Lower leg skin (tissue), 4 donors: Measurements from ENCODE around the gene AKNAD1. TPM values are rescaled to one million over a fixed set of nuclear protein-coding genes. Genes with fewer than 3 reads are reported as not detected.

Experiments
- DNase-seq, 2 donors: peaks; one replicate each; pipeline ENCODE4 v3.0.0-alpha.2; 2019; ENCODE audit warnings: low spot score in 2 of 2
- H3K4me3 ChIP-seq: fragments of 200-600 bp; sonication (generic); 2 replicates; pipeline ENCODE4 v1.5.1; 2017; ENCODE audit warnings: mild to moderate bottlenecking, low read depth; ENCODE audit not compliant: poor library complexity, severe bottlenecking
- POLR2A ChIP-seq, 2 donors: fragments of 450-650 bp; IDR thresholded peaks; one replicate each; pipeline ENCODE4 v1.6.1; 2016 to 2017; ENCODE audit warnings: antibody characterized with exemption in 2 of 2, mild to moderate bottlenecking in 1 of 2, moderate library complexity in 1 of 2
- WGBS, 2 donors: methylation state at CpG; one replicate each; pipeline ENCODE4 v1.1.5; 2018; 5-methylcytosine and 5-hydroxymethylcytosine counted together
- intact Hi-C: fragments of 100-400 bp; cut with DNase I; formaldehyde crosslinking; loops from one replicate; pipeline ENCODE4 v1.15.0; 2023; ENCODE audit warnings: low total_unique reads
- total RNA-seq, 4 donors: library from RNA; depleted of rRNA; stranded (reverse); fragments of >200 nt; gene quantifications; one replicate each; pipeline ENCODE4 v1.1.0, GENCODE V29; 2016
- TF ChIP-seq, protein P1 (sequence below), 3 donors: fragments of 450-650 bp; IDR thresholded peaks; one replicate each; pipeline ENCODE4 v1.5.1; 2016; ENCODE audit warnings: antibody characterized with exemption in 3 of 3, mild to moderate bottlenecking in 3 of 3, moderate library complexity in 2 of 3

AKNAD1 gene
- total RNA-seq, 4 donors from 2014 or later, result 2.8 to 5.5 (median 3.5) TPM

DNA sequence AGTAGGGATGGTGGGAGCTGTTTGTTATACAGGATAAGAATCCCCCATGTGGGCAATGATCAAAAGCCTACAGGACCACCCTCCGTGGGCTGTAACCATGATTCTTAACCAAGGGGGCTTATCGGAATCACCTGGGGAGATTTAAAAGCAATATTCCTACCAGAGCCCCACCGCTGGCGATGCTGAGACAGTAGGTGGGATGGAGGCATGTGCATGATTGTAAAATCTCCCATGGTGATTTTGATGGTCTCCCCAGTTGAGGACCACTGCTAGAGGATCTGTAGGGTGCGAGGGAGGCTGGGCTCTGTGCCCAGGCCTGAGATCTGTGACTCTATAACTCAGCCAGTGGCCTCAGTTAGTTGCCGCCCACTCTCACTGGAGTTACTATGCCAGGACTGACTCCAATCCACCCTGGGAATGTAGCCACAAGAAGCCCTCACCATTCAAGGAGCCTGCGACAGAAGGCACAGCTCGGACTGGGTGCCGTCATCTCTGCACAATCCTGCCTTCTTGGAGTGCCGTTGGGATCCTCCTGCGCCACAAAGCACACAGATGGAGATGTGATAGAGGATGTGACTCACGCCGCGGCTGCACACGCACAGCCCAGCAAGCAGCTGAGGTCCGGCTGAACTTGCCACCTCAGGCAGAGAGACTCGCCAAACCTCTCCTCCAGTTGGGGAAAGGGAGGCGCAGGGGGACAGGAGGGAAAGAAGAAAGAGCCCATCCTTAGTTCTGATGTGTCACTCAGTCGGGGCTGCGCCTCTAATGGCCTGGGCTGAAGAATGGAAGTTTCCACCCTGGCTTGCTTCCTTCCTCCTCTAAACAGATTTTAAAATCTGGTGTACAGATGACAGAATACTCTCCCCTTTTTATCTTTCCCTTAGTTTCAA lies 26.5 kb downstream of the AKNAD1 start:
- no peak overlapping the region for H3K4me3 ChIP-seq
- TF ChIP-seq, protein P1, sequence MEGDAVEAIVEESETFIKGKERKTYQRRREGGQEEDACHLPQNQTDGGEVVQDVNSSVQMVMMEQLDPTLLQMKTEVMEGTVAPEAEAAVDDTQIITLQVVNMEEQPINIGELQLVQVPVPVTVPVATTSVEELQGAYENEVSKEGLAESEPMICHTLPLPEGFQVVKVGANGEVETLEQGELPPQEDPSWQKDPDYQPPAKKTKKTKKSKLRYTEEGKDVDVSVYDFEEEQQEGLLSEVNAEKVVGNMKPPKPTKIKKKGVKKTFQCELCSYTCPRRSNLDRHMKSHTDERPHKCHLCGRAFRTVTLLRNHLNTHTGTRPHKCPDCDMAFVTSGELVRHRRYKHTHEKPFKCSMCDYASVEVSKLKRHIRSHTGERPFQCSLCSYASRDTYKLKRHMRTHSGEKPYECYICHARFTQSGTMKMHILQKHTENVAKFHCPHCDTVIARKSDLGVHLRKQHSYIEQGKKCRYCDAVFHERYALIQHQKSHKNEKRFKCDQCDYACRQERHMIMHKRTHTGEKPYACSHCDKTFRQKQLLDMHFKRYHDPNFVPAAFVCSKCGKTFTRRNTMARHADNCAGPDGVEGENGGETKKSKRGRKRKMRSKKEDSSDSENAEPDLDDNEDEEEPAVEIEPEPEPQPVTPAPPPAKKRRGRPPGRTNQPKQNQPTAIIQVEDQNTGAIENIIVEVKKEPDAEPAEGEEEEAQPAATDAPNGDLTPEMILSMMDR (IDR thresholded peaks at IDR 0.05), result no peak
- TF ChIP-seq POLR2A (IDR thresholded peaks at IDR 0.05), result no peak
- intact Hi-C loops, result no loop called here
- peak; percentile 73 to 93 for DNase-seq
- 26 to 37% methylated on average over 20 of the region's 20 CpGs for WGBS, 2 donors

DNA sequence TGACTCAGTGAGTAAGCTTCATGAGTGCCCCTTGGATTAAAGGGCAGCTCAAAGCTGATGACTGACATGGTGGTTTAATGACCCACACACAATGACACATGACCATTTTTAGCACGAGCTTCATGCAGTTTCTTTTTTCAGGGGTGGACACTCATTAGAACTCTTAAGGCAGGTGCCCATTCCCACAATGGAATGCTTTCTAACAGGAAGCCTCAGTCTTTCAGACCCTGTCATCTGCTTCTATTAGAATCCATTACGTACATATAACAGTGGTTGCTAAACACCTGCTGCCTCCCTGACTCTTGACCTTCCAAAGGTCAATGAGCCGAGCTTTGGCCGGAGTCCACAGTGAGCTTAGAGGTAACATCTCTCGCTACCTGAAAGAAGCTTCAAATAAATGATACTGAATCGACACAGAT lies 27.4 kb downstream of the AKNAD1 start:
- no peak for TF ChIP-seq POLR2A (IDR thresholded peaks at IDR 0.05)
- TF ChIP-seq, protein P1 (IDR thresholded peaks at IDR 0.05), result no peak
- peak in 1 of 2 donors; percentile 79 for DNase-seq
- no peak overlapping the region for H3K4me3 ChIP-seq
- intact Hi-C loops, result loop anchor here (5.0 to 10.0 kb wide), 2 partner anchors 63 to 315 kb away; no protein-coding TSS in a partner anchor
- WGBS, 2 donors, result 57 to 60% methylated on average over 6 of the region's 6 CpGs

DNA sequence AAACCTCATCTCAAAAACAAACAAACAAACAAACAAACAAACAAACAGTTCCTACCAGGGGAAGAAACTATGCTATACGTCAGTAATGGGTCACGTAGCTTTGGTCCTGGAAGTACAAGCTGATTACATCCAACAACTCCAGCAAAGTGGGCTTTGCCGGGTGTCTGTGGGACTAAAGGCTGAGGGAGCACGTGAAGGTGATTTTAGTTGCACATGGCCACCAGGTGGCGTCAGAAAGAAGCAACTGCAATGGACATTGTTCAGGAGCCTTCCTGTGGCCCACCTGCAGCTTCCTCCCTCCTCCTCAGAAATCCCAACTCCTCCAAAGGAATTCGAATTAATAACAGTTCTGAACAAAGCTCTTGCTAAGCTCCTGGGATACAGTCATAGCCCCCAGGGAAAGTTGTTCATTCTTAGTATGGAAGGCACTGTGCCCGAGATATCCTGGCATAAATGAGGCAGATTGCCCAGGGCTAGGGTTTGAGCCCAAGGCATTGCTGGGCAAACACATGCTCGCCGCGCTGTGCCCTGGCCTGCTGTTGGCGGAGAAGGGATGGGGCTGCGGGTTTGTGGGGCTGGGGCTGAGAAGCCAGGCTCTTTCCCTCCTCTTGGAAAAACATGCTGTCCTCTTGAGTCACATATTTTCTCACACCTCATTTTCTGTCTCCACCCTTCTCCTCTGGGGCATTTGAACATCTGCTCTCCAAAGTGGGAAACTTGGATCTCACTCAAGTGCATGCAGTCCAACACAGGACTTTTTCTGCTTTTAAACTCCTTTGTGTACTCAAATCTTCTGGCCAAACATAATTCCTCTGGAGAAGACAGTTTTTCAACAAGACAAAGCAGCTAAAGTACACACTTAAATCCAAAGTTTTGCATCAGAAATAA lies 28.6 kb downstream of the AKNAD1 start:
- 8 to 13% methylated on average over 12 of the region's 12 CpGs for WGBS, 2 donors
- intact Hi-C loops, result loop anchor here (5.0 to 10.0 kb wide), 2 partner anchors 64 to 314 kb away; no protein-coding TSS in a partner anchor
- H3K4me3 ChIP-seq, result no peak overlapping the region
- TF ChIP-seq, protein P1 (IDR thresholded peaks at IDR 0.05), result peak in 1 of 3 donors; percentile 31
- no peak for TF ChIP-seq POLR2A (IDR thresholded peaks at IDR 0.05)
- DNase-seq, result peak; percentile 84 to 96

DNA sequence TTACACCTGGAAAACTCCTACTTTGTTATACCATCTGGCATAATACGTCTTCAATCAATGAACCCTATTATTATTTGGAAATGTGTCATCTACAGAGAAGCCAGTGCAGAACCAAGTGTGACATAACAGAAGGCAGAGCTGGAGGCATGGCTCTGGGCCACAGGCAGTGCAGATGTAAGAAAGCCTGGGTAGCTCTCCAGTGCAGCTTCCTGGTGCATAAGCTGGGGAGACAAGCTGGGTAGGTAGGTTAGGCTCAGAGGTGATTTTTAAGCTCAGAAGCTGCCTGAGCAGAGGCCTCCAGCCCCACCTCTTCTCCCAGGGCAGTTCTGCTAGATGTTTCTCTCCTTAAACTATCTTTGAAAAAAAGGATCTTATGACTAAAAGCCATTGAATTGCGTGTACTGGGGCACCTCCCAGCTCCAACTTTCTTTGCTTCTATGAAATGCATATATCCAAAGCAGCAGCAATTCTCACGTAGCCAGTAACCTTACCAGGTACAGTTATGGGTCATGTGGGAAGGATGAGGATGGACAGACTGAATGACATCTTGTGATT lies 30.7 kb downstream of the AKNAD1 start:
- no peak overlapping the region for H3K4me3 ChIP-seq
- WGBS, 2 donors, result 47 to 50% methylated on average over 3 of the region's 3 CpGs
- TF ChIP-seq, protein P1 (IDR thresholded peaks at IDR 0.05), result no peak
- no peak for TF ChIP-seq POLR2A (IDR thresholded peaks at IDR 0.05)

DNA sequence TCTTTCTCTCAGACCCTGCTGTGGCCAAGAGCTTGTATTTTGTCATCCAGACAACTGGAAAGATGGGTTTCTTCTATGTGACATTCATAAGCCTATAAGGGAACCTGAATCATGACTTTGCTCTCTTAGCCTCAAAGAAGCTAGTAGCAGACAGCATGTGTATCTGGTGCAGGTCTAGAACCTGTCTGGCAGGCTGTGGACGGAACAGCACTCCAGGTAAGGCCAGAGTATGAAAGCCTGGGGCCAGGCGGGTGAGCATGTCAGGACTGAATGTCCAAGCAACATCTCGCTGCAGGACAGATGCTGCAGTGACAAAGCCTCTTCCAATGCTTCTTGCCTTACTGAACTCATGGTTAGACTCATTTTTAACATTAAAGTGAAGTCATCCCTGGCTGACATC lies 32.8 kb downstream of the AKNAD1 start:
- WGBS, 2 donors, result 64 to 65% methylated on average over 3 of the region's 3 CpGs
- DNase-seq, result no peak
- TF ChIP-seq, protein P1 (IDR thresholded peaks at IDR 0.05), result no peak
- no peak for TF ChIP-seq POLR2A (IDR thresholded peaks at IDR 0.05)
- intact Hi-C loops, result loop anchor here (10.0 kb wide), 1 partner anchor 309 kb away; no protein-coding TSS in a partner anchor
- no peak overlapping the region for H3K4me3 ChIP-seq

More for the DNA sequence above, 30.7 kb downstream of the AKNAD1 start:
- intact Hi-C loops, result loop anchor here (5.0 to 10.0 kb wide), 2 partner anchors 66 to 311 kb away; no protein-coding TSS in a partner anchor
- DNase-seq, result no peak
